Prostate gland (tissue), 2 donors: ENCODE results near the gene TMEM40.

ENCODE experiments used
- CTCF ChIP-seq, 4 experiments: fragments of 200-600 bp in 2 of 4; fragments of 450-650 bp in 2 of 4; sonication (generic) in 2 of 4; IDR thresholded peaks; 1 replicate in 3 of 4; 2 replicates in 1 of 4; pipeline ENCODE4 v1.5.1; 2016 to 2019; ENCODE audit warnings: antibody characterized with exemption in 4 of 4, mild to moderate bottlenecking in 2 of 4, moderate library complexity in 2 of 4
- POLR2A ChIP-seq: fragments of 450-650 bp; IDR thresholded peaks from one replicate; pipeline ENCODE4 v1.6.1; 2016; ENCODE audit warnings: antibody characterized with exemption, mild to moderate bottlenecking
- POLR2AphosphoS5 ChIP-seq: sonication (generic); formaldehyde crosslinking; IDR thresholded peaks from one replicate; pipeline ENCODE4 v1.6.1; 2017; ENCODE audit warnings: antibody characterized with exemption

GRCh38 chr3:12750223-12750622, 8.8 kb downstream of the TMEM40 start:
- TF ChIP-seq CTCF (IDR thresholded peaks at IDR 0.05) = no peak
- no peak for TF ChIP-seq POLR2AphosphoS5
- TF ChIP-seq POLR2A = no peak
